GM12878 (cell line): ENCODE measurements around the gene RAI14.

Experiments used
- EZH2 ChIP-seq: IDR thresholded peaks from 2 replicates; pipeline ENCODE4 v1.6.1; 2012; ENCODE audit warnings: low read depth, mild to moderate bottlenecking, control low read depth, inconsistent platforms, low read length, borderline replicate concordance; ENCODE audit not compliant: control insufficient read depth
- NR2F1 ChIP-seq: fragments of 450-650 bp; conservative IDR thresholded peaks from 2 replicates; pipeline ENCODE4 v1.6.1; 2017; ENCODE audit warnings: mild to moderate bottlenecking
- PAX8 ChIP-seq: fragments of 450-650 bp; IDR thresholded peaks from 2 replicates; pipeline ENCODE4 v1.6.1; 2017; ENCODE audit warnings: mild to moderate bottlenecking, moderate library complexity
- RB1 ChIP-seq: fragments of 450-650 bp; formaldehyde crosslinking; IDR thresholded peaks from 2 replicates; pipeline ENCODE4 v1.6.1; 2017; ENCODE audit warnings: mild to moderate bottlenecking, borderline replicate concordance
- TF ChIP-seq, protein P1 (sequence below): fragments of 150-350 bp; IDR thresholded peaks from 2 replicates; pipeline ENCODE4 v1.6.1; 2016; ENCODE audit warnings: low read depth, low read length
- TF ChIP-seq, protein P2 (sequence below), 3 experiments: IDR thresholded peaks in 2 of 3; conservative IDR thresholded peaks in 1 of 3; 2 replicates each; pipeline ENCODE4 v1.5.1; 2011; ENCODE audit warnings: low read depth in 3 of 3, low read length in 3 of 3, mild to moderate bottlenecking in 3 of 3, control low read depth in 2 of 3, moderate library complexity in 2 of 3, inconsistent platforms in 1 of 3, mixed read lengths in 1 of 3; ENCODE audit not compliant: control insufficient read depth in 2 of 3, insufficient read depth in 1 of 3; ENCODE audit errors: extremely low read depth in 1 of 3

DNA sequence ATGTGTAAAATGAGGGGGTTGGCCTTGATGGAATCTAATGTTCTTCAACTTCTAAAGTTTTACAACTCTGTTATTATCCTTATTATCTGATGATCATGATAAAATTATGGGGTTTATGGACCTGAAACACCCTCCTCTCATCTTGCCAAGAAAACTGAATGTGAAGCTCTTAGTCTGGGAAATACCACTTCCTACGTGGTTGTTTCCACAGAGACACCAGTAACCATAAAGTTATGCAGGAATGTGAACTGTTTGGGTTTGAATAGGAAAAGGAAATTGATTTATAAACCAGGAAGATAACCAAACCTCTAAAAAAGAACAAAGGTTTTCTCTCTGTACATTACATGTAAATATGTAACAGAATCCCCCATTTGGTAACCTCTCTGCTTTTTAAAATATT lies 28.3 kb upstream of the RAI14 start:
- TF ChIP-seq PAX8 (no peak), NR2F1 (no peak), EZH2 (no peak), RB1 (no peak)
- TF ChIP-seq, protein P1, sequence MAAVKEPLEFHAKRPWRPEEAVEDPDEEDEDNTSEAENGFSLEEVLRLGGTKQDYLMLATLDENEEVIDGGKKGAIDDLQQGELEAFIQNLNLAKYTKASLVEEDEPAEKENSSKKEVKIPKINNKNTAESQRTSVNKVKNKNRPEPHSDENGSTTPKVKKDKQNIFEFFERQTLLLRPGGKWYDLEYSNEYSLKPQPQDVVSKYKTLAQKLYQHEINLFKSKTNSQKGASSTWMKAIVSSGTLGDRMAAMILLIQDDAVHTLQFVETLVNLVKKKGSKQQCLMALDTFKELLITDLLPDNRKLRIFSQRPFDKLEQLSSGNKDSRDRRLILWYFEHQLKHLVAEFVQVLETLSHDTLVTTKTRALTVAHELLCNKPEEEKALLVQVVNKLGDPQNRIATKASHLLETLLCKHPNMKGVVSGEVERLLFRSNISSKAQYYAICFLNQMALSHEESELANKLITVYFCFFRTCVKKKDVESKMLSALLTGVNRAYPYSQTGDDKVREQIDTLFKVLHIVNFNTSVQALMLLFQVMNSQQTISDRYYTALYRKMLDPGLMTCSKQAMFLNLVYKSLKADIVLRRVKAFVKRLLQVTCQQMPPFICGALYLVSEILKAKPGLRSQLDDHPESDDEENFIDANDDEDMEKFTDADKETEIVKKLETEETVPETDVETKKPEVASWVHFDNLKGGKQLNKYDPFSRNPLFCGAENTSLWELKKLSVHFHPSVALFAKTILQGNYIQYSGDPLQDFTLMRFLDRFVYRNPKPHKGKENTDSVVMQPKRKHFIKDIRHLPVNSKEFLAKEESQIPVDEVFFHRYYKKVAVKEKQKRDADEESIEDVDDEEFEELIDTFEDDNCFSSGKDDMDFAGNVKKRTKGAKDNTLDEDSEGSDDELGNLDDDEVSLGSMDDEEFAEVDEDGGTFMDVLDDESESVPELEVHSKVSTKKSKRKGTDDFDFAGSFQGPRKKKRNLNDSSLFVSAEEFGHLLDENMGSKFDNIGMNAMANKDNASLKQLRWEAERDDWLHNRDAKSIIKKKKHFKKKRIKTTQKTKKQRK, result no peak
- TF ChIP-seq, protein P2, sequence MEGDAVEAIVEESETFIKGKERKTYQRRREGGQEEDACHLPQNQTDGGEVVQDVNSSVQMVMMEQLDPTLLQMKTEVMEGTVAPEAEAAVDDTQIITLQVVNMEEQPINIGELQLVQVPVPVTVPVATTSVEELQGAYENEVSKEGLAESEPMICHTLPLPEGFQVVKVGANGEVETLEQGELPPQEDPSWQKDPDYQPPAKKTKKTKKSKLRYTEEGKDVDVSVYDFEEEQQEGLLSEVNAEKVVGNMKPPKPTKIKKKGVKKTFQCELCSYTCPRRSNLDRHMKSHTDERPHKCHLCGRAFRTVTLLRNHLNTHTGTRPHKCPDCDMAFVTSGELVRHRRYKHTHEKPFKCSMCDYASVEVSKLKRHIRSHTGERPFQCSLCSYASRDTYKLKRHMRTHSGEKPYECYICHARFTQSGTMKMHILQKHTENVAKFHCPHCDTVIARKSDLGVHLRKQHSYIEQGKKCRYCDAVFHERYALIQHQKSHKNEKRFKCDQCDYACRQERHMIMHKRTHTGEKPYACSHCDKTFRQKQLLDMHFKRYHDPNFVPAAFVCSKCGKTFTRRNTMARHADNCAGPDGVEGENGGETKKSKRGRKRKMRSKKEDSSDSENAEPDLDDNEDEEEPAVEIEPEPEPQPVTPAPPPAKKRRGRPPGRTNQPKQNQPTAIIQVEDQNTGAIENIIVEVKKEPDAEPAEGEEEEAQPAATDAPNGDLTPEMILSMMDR (IDR thresholded peaks at IDR 0.05 in 2 of 3, conservative IDR thresholded peaks at IDR 0.05 in 1 of 3; ENCODE audit: control insufficient read depth in 2 of 3, extremely low read depth in 1 of 3, insufficient read depth in 1 of 3, low read depth in 3 of 3, low read length in 3 of 3), result no peak
